K562 (cell line): ENCODE measurements around the gene FAM217B. TPM values are rescaled to one million over a fixed set of nuclear protein-coding genes. Genes with fewer than 3 reads are reported as not detected.

Experiments
- PHF8 ChIP-seq: fragments of 200-600 bp; sonication (generic); IDR thresholded peaks from 2 replicates; pipeline ENCODE4 v1.6.1; 2012; ENCODE audit warnings: mixed run types, mild to moderate bottlenecking, inconsistent platforms, low read length, moderate library complexity, borderline replicate concordance
- RBM34 ChIP-seq: fragments of 200-400 bp; formaldehyde crosslinking; IDR thresholded peaks from 2 replicates; pipeline ENCODE4 v1.6.1; 2018; ENCODE audit warnings: low read length, borderline replicate concordance; ENCODE audit not compliant: insufficient read depth
- TAF15 ChIP-seq: fragments of 200-400 bp; formaldehyde crosslinking; IDR thresholded peaks from 2 replicates; pipeline ENCODE4 v1.6.1; 2017; ENCODE audit warnings: mild to moderate bottlenecking, low read depth, low read length, moderate library complexity
- ZNF764 ChIP-seq: fragments of 250-450 bp; sonication (Bioruptor Pico); IDR thresholded peaks from 2 replicates; pipeline ENCODE4 v1.4.0; 2020; ENCODE audit warnings: low read depth, mild to moderate bottlenecking, moderate library complexity
- polyA plus RNA-seq, 8 experiments: library from polyadenylated mRNA; depleted of rRNA in 4 of 8; stranded (reverse) in 5 of 8; unstranded in 3 of 8; fragments of >200 nt; fragmentation: Nextera tagmentation in 2 of 8; fragmentation: Illumina TruSeq in 1 of 8; extraction: Ambion mirVana in 2 of 8; extraction: Trizol in 1 of 8; gene quantifications; 2 replicates each; pipeline versions ENCODE4 v1.2.1 to v1.2.3, GENCODE V29; 2011 to 2014; ENCODE audit warnings: inconsistent platforms in 1 of 8, missing spikeins in 1 of 8
- total RNA-seq, 7 experiments: library from RNA; depleted of rRNA in 6 of 7; stranded (reverse); fragments of >200 nt in 6 of 7; fragmentation: Illumina TruSeq in 2 of 7; extraction: Trizol in 2 of 7; gene quantifications; 2 replicates each; pipeline versions ENCODE4 v1.2.1 to v1.2.3, GENCODE V29; 2011 to 2021; ENCODE audit warnings: low replicate concordance in 1 of 7

FAM217B gene
- total and polyA plus RNA-seq, 9 of the 15 experiments (the other 6 are each of a cell fraction or from before 2014, with no cell fraction given), result 4.8 to 11.4 (median 6.9) TPM

DNA sequence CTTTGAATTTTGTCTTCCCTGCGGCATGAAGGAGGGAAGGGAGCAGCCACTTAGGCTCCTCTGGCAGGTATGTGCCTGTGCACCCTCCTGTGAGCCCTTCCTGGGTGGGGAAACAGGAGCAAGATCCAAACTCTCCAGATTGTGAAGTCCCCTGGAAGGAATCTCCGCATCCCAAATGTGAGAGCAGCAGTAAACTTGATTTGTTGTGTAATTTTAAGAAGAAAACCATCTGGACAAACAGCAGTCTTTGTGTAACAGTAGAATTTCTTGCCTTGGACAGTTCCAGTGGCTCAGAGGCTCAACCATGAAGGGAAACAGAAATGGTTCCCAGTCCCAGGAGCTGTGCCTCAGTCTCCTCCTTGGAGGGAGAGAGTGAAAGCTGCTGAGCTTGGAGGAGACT is 57.7 kb downstream of the FAM217B start (continued):
- no peak for TF ChIP-seq PHF8
- TF ChIP-seq ZNF764, result no peak
- TF ChIP-seq RBM34, result no peak
- TF ChIP-seq TAF15, result no peak

Other genes with a start within 250 kb of the FAM217B start
- gene SYCP2, start 6.8 kb upstream of the FAM217B start, total RNA-seq (2014; rRNA removed), result 0.41 and 0.53 TPM in 2 replicates
- 1.0 and 1.1 TPM in 2 replicates for gene SYCP2, start 6.8 kb upstream of the FAM217B start, total RNA-seq (2014; rRNA removed; fragmentation: Illumina TruSeq; extraction: Trizol)
- gene SYCP2, start 6.8 kb upstream of the FAM217B start, total RNA-seq (2015; rRNA removed; fragmentation: Illumina TruSeq; extraction: Trizol), result 1.6 and 1.7 TPM in 2 replicates
- gene SYCP2, start 6.8 kb upstream of the FAM217B start, total RNA-seq (2021), result 0.64 and 1.5 TPM in 2 replicates
- 0.24 and 0.35 TPM in 2 replicates for gene SYCP2, start 6.8 kb upstream of the FAM217B start, polyA plus RNA-seq (2011; rRNA removed)
- gene SYCP2, start 6.8 kb upstream of the FAM217B start, polyA plus RNA-seq (2014; fragmentation: Illumina TruSeq; extraction: Trizol), result 0.28 and 0.76 TPM in 2 replicates
- gene SYCP2, start 6.8 kb upstream of the FAM217B start, polyA plus RNA-seq (2014; fragmentation: Nextera tagmentation; extraction: Ambion mirVana), result under 1 TPM; 0.56 to 0.67 TPM
- 0.34 and 1.4 TPM in 2 replicates for gene SYCP2, start 6.8 kb upstream of the FAM217B start, polyA plus RNA-seq (2014; rRNA removed)
- gene PPP1R3D, start 84 bp upstream of the FAM217B start, total RNA-seq (2014; rRNA removed), result 3.3 and 3.4 TPM in 2 replicates
- gene PPP1R3D, start 84 bp upstream of the FAM217B start, total RNA-seq (2014; rRNA removed; fragmentation: Illumina TruSeq; extraction: Trizol), result 2.0 and 2.1 TPM in 2 replicates
- 2.3 TPM in 2 replicates for gene PPP1R3D, start 84 bp upstream of the FAM217B start, total RNA-seq (2015; rRNA removed; fragmentation: Illumina TruSeq; extraction: Trizol)
- gene PPP1R3D, start 84 bp upstream of the FAM217B start, total RNA-seq (2021), result 2.6 and 3.0 TPM in 2 replicates
- gene PPP1R3D, start 84 bp upstream of the FAM217B start, polyA plus RNA-seq (2011; rRNA removed), result 1.2 and 1.3 TPM in 2 replicates
- gene PPP1R3D, start 84 bp upstream of the FAM217B start, polyA plus RNA-seq (2014; fragmentation: Illumina TruSeq; extraction: Trizol), result 1.7 and 1.8 TPM in 2 replicates
- under 1 TPM; 0.35 to 0.52 TPM for gene PPP1R3D, start 84 bp upstream of the FAM217B start, polyA plus RNA-seq (2014; fragmentation: Nextera tagmentation; extraction: Ambion mirVana)
- gene PPP1R3D, start 84 bp upstream of the FAM217B start, polyA plus RNA-seq (2014; rRNA removed), result 1.6 and 1.7 TPM in 2 replicates
- gene CDH26, start 18.0 kb downstream of the FAM217B start, total RNA-seq (2014; rRNA removed), result 0.04 TPM in 1 of 2 replicates, not detected in the other
- 0.07 and 0.10 TPM in 2 replicates for gene CDH26, start 18.0 kb downstream of the FAM217B start, total RNA-seq (2014; rRNA removed; fragmentation: Illumina TruSeq; extraction: Trizol)
- 0.04 and 0.07 TPM in 2 replicates for gene CDH26, start 18.0 kb downstream of the FAM217B start, total RNA-seq (2015; rRNA removed; fragmentation: Illumina TruSeq; extraction: Trizol)
- gene CDH26, start 18.0 kb downstream of the FAM217B start, total RNA-seq (2021), result 0.22 TPM in 1 of 2 replicates, not detected in the other
- 0.13 and 0.22 TPM in 2 replicates for gene CDH26, start 18.0 kb downstream of the FAM217B start, polyA plus RNA-seq (2011; rRNA removed)
- 0.10 TPM in 1 of 2 replicates, not detected in the other for gene CDH26, start 18.0 kb downstream of the FAM217B start, polyA plus RNA-seq (2014; fragmentation: Illumina TruSeq; extraction: Trizol)
- gene CDH26, start 18.0 kb downstream of the FAM217B start, polyA plus RNA-seq (2014; fragmentation: Nextera tagmentation; extraction: Ambion mirVana), result not detected
- 0.12 and 0.13 TPM in 2 replicates for gene CDH26, start 18.0 kb downstream of the FAM217B start, polyA plus RNA-seq (2014; rRNA removed)